ENCODE measurements around the gene ANKRD17.
"Not testable (repeated sequence)": the region's sequence is repeated elsewhere in the genome, so short reads cannot be mapped to it uniquely, and the experiment has no call there.

ANKRD17 gene

DNA sequence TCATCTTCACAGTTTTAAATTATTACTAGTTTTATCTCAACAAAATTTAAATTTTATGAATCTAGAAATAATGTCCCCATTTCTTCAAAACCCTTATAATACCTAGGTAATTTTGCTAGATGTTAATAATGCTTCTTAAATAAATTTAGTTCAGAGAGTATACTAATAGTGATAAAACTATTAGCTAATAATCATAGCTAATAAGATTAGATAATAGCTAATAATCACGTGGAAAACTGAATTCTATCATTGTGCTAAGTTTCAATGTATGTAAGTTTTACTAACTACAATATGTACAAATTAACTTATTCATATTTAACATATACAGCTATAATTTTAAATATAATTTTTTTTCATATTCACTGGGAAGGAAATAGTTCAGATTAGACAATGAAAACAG lies 10.2 kb downstream of the ANKRD17 start:
- no peak for DNase-seq (ENCODE audit: low spot score)

DNA sequence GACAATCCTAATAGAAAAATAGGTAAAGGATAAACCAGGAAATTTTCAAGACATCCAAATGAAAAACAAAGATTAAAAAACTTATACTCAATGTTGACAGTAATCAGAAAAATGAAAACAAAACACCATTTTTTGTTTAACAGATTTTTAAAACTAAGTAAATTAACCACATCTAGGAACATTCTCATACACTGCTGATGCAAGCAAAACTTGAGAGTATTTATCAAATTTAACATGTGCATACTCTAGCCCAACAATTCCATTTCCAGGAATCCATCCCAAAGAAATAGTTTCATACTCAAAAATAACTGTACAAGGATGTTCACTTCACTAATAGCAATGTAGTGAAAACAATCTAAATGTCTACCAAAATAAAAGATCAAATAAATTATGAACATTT lies 11.5 kb downstream of the ANKRD17 start:
- DNase-seq (ENCODE audit: low spot score), result no peak

DNA sequence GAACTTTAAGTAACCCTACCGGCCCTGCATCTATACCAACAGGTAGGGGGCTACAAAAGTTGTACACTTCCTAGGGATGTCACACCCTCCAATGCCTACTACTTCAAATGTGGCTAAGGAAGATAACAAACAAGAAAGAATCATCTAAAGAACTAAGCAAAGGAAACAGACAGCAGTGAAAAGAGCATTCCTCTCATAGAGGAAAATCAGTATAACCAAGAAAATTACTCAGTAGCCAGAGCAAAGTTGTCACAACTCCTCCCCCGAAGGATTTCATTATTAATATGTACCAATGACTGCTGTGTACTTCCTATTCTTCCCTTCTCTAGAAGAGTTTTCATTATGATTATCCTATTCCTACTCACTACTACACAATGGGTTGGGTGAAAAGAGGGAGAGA lies 12.6 kb downstream of the ANKRD17 start:
- no peak for DNase-seq (ENCODE audit: low spot score)

DNA sequence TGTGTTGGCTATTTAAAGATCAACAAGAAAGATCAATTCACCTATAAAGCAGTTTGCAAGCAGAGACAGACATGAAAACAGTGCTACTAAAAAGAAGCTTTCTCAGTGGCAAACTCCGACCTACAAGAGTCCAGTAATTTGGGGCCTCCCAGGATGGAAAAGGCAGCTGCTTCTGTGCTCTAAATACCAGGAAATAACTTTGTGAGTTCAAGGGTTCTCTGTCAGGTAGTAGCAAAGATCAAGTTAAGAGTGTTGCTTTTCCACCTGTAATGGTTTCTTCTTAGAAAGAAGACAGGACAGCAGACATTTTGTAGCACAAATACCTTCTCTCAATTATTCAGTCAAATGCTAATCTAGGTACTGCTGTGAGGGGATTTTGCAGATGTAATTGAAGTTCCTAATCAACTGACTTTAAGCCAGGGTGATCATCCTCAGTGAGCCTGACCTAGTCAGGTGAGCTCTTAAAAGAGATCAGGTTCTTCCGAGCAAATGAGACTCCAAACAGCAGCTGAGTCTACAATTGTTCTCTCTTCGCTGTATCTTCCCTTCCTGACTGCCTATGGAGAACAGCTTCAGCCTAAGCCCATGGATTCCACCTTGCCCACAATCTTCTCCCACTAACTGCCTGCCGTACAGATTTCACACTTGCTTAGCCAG lies 13.5 kb downstream of the ANKRD17 start:
- DNase-seq (ENCODE audit: low spot score), result no peak

DNA sequence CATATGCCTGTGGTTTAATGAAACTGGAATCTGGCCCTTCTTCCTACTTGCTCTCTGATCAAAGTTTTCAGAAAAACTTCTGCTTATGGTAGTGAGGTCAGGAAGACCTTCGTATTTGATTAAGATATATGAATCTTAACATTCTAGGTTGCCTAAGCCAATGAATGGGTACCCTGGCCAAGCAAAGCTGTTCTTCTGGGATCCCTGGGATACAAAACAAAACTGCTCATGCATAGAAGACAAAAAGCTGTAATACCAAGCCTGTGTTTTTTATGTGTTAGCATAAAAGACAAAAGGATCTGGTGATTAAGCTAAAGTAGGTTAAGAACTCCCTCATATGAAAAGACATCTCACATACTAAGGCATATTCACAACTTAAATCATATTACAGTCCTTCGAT lies 21.6 kb downstream of the ANKRD17 start:
- no peak for DNase-seq (ENCODE audit: low spot score)

DNA sequence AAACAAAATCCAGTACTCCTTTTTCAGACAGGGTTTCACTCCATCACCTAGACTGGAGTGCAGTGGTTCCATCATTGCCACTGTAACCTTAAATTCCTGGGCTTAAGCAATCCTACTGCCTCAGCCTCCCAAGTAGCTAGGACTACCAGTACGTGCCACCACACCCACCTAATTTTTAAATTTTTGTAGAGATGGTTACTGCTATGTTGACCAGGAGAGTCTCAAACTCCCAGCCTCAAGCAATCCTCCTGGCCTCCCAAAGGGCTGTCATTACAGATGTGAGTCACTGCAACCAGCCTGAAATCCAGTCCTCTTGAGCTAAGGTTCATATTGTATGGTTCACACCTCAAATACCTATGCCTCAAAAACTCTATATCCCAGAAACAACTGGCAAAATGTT lies 22.4 kb downstream of the ANKRD17 start:
- DNase-seq (ENCODE audit: low spot score), result no peak

DNA sequence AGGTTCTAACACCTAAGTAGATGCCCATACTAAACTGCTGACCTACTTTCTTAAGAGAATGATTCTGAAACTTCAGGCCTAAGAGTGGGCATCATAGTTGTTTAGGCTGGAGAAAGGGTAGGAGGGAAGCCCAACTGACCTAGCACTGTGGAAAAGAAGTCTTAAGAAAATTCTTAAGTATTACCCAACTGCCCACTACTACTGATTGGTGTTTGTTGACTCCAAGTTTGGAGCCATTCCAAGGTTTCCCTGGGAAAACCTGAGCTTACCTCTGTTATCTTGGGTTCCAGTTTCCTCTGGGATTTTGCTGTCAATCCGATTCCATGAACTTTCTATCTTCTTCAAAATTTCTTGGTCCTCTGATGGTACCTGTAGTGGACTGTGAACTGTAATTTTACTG lies 23.9 kb downstream of the ANKRD17 start:
- no peak for DNase-seq (ENCODE audit: low spot score)

DNA sequence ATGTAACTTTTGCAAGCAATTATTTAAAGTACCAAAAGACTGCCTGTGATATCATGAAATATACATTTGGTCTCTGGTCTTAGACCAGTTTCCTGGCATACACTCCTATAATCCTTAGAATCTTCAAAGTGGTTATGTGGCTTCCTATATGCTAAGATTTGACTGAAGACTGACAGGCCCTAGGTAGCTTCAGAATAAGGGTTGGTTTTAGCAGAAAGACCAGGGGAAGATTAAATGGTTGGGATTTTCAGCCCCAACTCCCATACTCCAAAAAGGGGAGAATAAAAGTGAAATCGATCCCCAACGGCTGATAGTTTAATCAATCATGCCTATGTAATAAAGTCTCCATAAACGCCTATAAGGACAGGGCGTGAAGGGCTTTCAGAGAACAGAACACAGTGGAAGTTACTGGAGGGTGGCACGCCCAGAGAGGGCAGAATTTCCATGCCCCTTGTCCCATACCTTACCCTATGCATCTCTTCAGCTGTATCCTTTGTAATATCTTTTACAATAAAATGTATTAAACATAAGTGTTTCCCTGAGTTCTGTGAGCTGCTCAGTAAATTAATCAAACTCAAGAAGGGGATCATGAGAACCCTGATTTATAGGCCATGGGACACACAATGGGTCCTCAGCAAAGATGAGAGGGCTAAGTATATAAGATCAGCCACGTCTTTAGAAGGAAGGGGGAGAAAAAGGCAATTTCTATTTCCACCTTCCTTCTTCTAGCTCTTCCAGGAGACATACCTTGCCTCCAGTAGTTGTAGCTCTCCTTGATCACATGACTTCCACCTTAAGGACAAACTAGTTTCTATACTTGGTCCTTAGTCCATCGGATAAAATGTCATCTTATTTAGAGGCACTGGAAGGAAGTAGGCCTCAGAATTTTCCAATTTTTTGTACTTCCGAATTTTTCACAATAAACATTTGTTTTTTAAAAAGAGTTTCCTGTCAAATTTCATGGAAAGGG lies 26.8 kb downstream of the ANKRD17 start:
- DNase-seq (ENCODE audit: low spot score), result no peak

DNA sequence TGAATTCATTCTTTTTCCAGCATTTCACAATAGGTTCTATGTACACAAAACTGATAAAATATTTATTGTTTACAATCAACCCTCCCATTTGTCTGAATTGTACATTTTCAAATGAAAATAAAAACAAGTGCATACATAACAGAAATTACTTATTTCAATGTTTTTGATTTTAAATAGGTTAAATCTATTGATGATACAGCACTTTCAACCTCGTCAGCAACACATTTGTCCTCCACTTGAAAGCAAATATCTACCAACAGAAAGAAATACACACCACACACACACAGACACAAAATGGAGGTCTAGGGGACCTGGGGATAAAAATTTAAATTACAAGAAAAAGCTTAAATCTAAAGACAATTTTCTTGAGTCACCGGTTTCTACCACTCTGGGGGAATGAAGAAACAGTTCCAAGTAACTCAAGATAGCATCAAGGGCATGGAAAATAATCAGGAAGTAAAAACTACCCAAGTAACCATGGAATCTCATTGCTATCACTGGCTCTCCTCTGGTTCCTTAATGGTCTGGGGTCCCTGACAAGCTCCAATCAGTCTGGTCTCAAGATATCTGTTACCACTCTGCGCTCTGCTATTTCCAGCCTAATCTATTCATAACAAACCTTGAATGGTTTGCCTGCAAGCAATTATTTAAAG lies 27.6 kb downstream of the ANKRD17 start:
- DNase-seq (ENCODE audit: low spot score), result no peak

DNA sequence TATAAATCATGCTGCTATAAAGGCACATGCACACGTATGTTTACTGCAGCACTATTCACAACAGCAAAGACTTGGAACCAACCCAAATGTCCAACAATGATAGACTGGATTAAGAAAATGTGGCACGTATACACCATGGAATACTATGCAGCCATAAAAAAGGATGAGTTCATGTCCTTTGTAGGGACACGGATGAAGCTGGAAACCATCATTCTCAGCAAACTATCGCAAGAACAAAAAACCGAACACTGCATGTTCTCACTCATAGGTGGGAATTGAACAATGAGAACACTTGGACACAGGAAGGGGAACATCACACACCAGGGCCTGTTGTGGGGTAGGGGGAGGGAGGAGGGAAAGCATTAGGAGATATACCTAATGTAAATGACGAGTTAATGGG lies 29.8 kb downstream of the ANKRD17 start:
- DNase-seq (ENCODE audit: low spot score), result not testable (repeated sequence)

DNA sequence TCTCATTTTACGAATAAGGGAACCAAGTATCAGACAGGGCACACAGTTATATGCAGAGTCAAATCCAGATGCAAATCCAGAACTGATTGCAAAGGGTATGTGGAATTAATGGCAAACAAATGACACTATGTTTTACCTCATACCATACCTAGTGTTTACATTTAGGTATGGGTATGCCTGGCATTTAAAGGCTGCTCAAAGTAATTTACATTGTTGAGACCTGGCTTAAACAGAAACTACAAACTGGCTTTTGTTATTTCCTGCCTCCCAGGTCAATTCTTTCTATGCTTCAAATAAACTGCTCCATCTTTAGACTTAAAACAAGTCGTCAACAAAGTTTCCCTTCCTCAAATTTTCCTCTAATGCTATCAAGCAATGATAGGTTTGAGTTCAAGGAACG lies 33.7 kb downstream of the ANKRD17 start:
- DNase-seq (ENCODE audit: low spot score), result no peak

DNA sequence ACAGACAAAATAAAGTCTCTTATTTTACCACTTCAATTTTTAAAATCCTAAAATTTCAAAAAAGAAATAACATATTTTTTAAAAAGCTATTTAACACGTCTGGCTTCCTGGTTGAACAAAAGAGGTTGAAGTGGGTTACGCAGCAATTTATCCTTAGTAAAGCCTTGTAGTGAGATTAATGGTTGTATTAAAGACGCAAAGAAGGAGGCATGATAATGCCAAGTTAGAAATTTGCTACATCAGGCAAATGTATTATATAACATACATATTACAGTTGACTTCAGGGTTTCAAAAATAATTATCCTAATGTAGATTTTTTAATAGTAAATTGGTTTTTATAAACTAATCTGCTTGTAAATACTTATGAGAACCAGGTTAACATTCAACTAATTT lies 35.3 kb downstream of the ANKRD17 start:
- DNase-seq (ENCODE audit: low spot score), result no peak

DNA sequence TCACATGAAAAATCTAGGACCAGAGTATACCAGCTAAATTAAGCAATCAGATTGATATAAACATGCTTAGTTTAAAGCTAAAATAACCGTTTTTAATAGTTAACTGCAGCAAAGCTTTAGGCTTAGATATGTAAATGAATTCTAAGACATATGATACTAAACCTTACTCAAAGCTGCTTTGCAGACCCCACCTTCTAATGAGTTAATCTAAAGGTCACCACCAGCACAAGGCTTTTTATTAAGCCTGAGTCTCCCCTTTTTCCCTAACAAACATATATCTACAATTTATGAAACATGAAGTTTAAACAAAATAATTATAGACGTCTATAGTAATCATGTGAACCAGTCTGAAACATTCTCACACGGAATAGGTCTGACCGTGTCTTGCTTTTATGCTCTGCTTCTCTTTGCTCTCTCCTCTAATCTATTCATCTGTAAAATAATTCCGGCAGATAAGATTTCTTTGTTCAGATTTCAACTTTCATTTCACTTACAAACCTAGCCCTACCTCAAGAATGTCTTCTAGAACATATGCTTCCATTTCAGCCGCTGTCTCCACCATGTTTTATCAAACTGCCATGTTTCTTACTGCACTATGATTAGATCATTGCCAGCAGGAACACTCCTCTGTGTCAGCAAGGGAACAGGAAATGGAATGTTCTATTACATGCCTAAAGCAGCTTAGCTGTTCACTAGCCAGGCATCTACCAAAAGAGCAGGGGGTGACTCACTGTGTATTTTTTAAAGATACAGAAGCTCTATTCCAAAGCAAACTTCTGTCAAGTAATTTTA lies 35.9 kb downstream of the ANKRD17 start:
- DNase-seq (ENCODE audit: low spot score), result peak; percentile 91

DNA sequence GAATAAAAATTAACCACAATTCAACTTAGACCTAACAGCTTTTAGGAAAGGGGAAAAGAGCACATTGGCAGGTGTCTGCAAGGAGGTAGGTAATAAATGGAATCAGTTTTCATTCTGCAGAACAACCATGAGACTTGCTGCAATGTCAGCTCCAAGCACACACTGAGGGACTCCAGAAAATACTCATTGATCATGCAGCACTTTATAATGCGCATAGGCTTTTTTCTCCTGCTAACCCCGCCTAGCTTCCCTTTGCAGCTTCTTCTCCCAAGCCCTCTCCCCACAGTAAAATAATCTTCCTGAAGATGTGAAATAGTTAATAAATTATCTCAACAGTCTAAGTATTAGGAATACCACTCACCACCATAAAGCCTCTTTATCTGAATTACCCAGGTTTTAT lies 36.9 kb downstream of the ANKRD17 start:
- DNase-seq (ENCODE audit: low spot score), result no peak

DNA sequence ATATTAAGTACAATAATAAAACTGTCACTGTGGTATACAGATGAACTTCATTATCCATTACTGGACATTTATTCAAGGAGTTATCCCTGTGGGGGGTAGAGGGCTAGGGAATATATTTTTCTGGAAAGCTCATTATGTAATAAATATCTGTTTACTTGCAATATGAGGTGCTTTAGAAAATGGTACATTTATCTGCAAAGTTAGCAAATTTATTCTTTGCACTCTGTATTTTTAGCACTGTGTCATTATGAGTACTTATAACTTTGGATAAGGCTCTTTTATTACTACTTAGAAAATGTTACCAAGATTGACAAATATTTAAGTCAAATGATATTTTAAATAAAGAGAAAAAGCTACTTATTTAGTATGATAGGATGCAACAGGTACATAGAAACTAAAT lies 37.8 kb downstream of the ANKRD17 start:
- no peak for DNase-seq (ENCODE audit: low spot score)

DNA sequence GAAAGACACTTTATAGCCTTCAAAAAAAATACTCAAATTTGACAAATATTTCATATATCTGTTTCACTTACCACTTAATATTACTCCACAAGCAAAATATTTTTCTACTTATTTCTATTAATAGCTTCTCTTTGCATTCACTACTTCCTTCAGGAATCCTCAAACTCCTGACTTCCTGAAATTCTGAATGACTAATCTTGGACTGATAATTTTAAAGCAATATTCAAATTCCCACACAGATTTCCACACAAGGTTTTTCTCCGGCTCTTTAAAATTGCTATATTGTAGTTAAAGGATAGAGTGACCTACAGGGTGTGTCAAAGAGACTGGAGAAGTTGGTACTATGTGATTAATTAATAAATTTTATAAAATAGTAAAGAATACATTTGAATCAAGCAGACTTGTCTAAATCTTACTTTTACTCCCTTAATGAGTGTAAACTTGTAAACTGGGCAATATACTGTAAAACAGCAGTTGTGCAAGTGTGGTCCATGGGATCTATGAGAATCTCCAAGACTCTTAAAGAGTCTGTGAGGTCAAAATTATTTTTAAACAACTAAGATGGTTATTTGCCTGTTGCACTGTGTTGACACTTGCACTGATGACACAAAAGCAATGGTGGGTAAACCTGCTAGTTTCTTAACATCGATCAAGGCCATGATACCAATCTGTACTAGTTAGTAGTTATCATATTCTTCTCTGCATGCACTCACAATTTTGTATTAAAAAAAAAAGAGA lies 44.5 kb downstream of the ANKRD17 start:
- peak; percentile 11 for DNase-seq (ENCODE audit: low spot score)

DNA sequence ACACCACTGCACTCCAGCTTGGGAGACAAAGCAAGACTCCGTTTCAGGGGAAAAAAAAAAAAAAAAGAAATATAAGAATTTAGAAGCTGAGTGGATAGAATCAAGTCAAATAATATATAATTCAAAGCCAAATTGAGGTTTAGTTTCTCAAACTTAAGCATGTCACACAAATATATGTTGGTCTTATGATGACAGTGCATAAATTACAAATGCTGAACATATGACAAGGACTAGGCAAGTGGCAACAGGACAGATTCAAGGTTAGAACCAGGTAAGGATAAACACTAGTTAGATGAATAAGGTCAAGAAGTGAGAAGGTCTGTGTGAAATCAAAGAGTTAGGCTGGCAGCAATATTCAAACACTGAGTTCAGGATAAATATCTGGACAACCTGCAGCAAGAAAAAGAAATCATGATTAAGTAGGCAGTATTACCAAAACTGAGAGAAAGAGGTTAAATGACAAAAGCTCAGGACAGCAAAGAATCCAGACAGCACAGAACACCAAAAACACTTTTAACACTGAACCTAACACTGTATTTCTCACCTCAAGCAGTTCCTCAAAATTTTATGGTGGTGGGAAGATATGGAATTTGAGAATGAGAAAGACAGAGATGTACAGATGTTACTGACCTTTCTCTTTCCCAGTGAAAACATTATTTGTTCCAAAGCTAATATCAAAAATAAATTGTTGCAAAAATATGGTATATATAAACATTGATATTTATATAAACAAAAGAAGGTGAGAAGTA lies 45.4 kb downstream of the ANKRD17 start:
- no peak for DNase-seq (ENCODE audit: low spot score)

DNA sequence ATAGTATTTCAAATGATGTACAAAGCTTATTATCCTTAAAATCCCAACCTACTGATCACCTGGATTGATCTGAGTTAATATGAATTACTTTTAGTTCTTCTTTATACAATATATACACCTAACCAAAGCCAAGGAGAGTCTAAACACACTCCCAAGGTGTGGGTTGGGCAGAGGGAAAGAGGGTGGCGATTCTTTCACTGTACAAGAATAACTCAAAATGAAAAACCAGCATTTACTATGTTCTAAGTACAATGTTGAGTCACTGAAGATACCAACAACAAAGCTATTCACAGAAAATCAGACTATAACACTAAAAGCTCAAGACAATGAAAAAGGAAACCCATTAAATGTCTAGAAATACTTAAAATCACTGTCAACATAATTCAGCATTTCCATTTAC lies 46.6 kb downstream of the ANKRD17 start:
- DNase-seq (ENCODE audit: low spot score), result no peak

DNA sequence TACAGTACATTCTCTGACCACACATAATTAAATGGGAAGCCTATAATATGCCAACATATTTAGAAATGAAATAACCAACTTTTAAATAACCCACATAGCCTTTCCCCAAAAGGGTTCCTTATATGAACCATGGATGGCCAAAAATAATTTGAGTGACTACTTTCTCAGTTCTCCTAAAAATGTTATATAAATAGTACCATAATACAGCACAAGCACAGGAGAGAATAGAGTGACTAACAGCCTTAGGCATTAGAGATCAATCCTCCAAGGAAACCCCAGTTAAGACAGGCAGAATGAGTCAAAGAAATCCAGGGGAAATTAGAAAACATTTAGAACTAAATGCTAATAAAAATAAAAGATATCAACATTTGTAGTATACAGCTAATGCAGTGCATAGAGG lies 50.2 kb downstream of the ANKRD17 start:
- no peak for DNase-seq (ENCODE audit: low spot score)

DNA sequence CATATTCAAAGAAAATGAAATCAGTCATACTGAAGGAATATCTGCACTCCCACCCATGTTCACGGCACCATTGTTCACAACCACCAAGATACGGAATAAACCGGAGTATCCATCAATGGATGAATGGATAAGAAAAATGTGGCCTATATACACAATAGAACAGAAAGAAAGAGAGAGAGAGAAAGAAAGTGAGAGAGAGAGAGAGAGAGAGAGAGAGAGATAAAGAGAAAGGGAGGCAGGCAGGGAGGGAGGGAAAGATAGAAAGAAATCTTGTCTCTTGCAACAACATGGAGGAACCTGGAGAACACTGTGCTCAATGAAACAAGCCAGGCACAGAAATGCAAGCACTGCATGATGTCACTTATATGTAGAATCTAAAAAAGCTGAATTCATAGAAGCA lies 52.4 kb downstream of the ANKRD17 start:
- no peak for DNase-seq (ENCODE audit: low spot score)

DNA sequence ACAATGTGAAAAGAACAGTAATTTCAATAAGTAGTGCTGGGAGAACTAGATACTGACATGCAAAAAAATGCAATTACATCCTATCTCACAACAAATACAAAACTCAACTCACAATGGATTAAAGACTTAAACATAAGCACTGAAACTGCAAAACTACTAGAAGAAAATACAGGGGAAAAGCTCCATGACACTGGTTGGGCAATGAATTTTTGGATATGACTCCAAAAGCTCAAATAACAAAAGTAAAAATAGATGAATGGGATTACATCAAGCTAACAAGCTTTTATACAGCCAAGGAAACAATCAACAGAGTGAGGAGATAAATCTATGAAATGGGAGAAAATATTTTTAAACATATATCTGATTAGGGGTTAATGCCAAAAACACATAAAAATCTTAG lies 53.1 kb downstream of the ANKRD17 start:
- no peak for DNase-seq (ENCODE audit: low spot score)
